Heart left ventricle (tissue), 16 donors: ENCODE data around the gene UBTD1. TPM values are rescaled to one million over a fixed set of nuclear protein-coding genes. Genes with fewer than 3 reads are reported as not detected.
"Not testable (repeated sequence)": the region's sequence is repeated elsewhere in the genome, so short reads cannot be mapped to it uniquely, and the experiment has no call there.

Experiments
- ATAC-seq, 4 donors: fragments of 200-7000 bp; cut with Tn5 transposase; one replicate each; pipeline ENCODE4 v1.9.1; 2020 to 2022; ENCODE audit warnings: moderate library complexity in 4 of 4, mild to moderate bottlenecking in 3 of 4, moderate number of reproducible peaks in 1 of 4
- DNase-seq, 5 donors: peaks; one replicate each; pipeline ENCODE4 v3.0.0-alpha.2; 2020
- H3K27ac ChIP-seq, 12 donors: fragments of 200-600 bp; sonication (generic) in 4 of 12; one replicate each; pipeline versions ENCODE4 v1.5.0 to v1.8.0; 2016 to 2022; ENCODE audit warnings: mild to moderate bottlenecking in 2 of 12
- H3K27me3 ChIP-seq, 9 donors: fragments of 200-600 bp; sonication (generic) in 2 of 9; one replicate each; pipeline versions ENCODE4 v1.5.1 to v1.8.0; 2016 to 2022; ENCODE audit warnings: mild to moderate bottlenecking in 3 of 9
- H3K36me3 ChIP-seq, 9 donors: fragments of 200-600 bp; sonication (generic) in 2 of 9; one replicate each; pipeline versions ENCODE4 v1.5.0 to v1.8.0; 2018 to 2022; ENCODE audit warnings: mild to moderate bottlenecking in 2 of 9
- H3K4me1 ChIP-seq, 12 donors: fragments of 200-600 bp; sonication (generic) in 4 of 12; one replicate each; pipeline versions ENCODE4 v1.5.0 to v1.8.0; 2016 to 2022; ENCODE audit warnings: mild to moderate bottlenecking in 3 of 12
- H3K4me3 ChIP-seq, 12 donors: fragments of 200-600 bp; sonication (generic) in 4 of 12; one replicate each; pipeline versions ENCODE4 v1.5.0 to v1.8.0; 2017 to 2022; ENCODE audit warnings: mild to moderate bottlenecking in 9 of 12, moderate library complexity in 4 of 12
- H3K9me3 ChIP-seq, 12 donors: fragments of 200-600 bp; sonication (generic) in 4 of 12; one replicate each; pipeline versions ENCODE4 v1.5.0 to v1.8.0; 2016 to 2022; ENCODE audit warnings: mild to moderate bottlenecking in 1 of 12
- CTCF ChIP-seq, 12 donors: fragments of 200-600 bp; sonication (generic) in 4 of 12; IDR thresholded peaks; one replicate each; pipeline versions ENCODE4 v1.5.0 to v1.8.0; 2018 to 2022; ENCODE audit warnings: antibody characterized with exemption in 12 of 12, mild to moderate bottlenecking in 5 of 12
- POLR2A ChIP-seq, 2 donors: fragments of 450-650 bp; IDR thresholded peaks; one replicate each; pipeline ENCODE4 v1.6.1; 2017; ENCODE audit warnings: antibody characterized with exemption in 2 of 2, mild to moderate bottlenecking in 2 of 2, moderate library complexity in 2 of 2
- WGBS, 4 donors: extraction: QIAGEN DNeasy Blood & Tissue Kit in 2 of 4; methylation state at CpG; one replicate each; pipeline versions ENCODE4 v1.1.5 to v1.1.7; 2013 to 2018; 5-methylcytosine and 5-hydroxymethylcytosine counted together
- intact Hi-C, 10 donors: fragments of 100-400 bp; cut with DNase I; formaldehyde crosslinking; loops; one replicate each; pipeline versions ENCODE4 v1.11.1 to v1.14.2; 2022
- polyA plus RNA-seq, 2 donors: library from polyadenylated mRNA; stranded (reverse); fragments of 200-250 nt; gene quantifications; one replicate each; pipeline ENCODE4 v1.2.3, GENCODE V29; 2013
- total RNA-seq, 9 donors: library from RNA; depleted of rRNA in 2 of 9; stranded (reverse); fragments of >200 nt in 2 of 9; fragmentation: NEBNext Ultra II Directional in 3 of 9; extraction: Animal tissue kit (Norgen Biotek cat#: 25700) in 3 of 9; gene quantifications; one replicate each; pipeline versions ENCODE4 v1.1.0 to v1.2.4, GENCODE V29; 2016 to 2023
- donor health status: ischemic (EF 13 %, LVEDD 7.1; RV severe dilation, severe dysfunction).
- donor health status: healthy with polysubstance abuse.
- donor health status: DM: no; HTN: yes; CAD: no.
- donor health status: DM: no; HTN: no; CAD: no.
- donor health status: ischemic (EF 25% LVEDD 6.9; RV normal size, moderate dysfunction).
- donor health status: ischemic (EF 25% LVEDD 5.7; RV mildly dilated, moderate dysfunction).
- donor health status: healthy.
- donor health status: DM: yes; HTN: yes; CAD: no.
- donor health status: ischemic (EF 35%, LVEDD 5.7; RV mildly dilated, moderate dysfunction).
- donor health status: nonischemic (EF 11% LVEDD 7.7; RV severe dilation, severe dysfunction).
- donor health status: DM: yes; HTN: yes; CAD: no.
- donor health status: PGD.
- donor health status: ischemic (EF 29% LVEDD 5.4; RV normal size, mild dysfunction).
- donor health status: nonischemic (EF 23%, LVEDD 6.1; RV moderate dilation, normal function).

UBTD1 gene
- total and polyA plus RNA-seq, 11 donors, result 18.2 to 49.7 (median 28.2) TPM

- TF ChIP-seq CTCF (IDR thresholded peaks at IDR 0.05), result no peak
- no peak for TF ChIP-seq POLR2A (IDR thresholded peaks at IDR 0.05)
- no peaks in the 10 kb centered on the region for H3K27me3 ChIP-seq
- no peak overlapping the region for H3K4me3 ChIP-seq
- no peaks in the 10 kb centered on the region for H3K36me3 ChIP-seq
- ATAC-seq (no peak), DNase-seq (no peak)
- peaks cover 0 to 62% (median 45%) of the 10 kb centered on the region in 12 donors for H3K4me1 ChIP-seq
- peaks cover 0 to 1% (median 0%) of the 10 kb centered on the region in 12 donors for H3K9me3 ChIP-seq
- intact Hi-C loops, result loop anchor here (1.0 to 10.0 kb wide), 6 partner anchors 48 to 143 kb away; partner anchors contain the start of genes MMS19 (in 4 of the 10) and UBTD1 (in 4 of the 10)
- peak overlapping the region in 11 of 12 donors; percentile 32 to 73 (median 55) for H3K27ac ChIP-seq
- 73 to 87% (median 81%) methylated on average over 10 of the region's 10 CpGs for WGBS, 4 donors
Observed at GRCh38 chr10:97550336-97551149, 51.8 kb downstream of the UBTD1 start.

- H3K9me3 ChIP-seq, result peaks cover 0 to 3% (median 0%) of the 10 kb centered on the region in 12 donors
- H3K36me3 ChIP-seq, result no peaks in the 10 kb centered on the region
- TF ChIP-seq CTCF (IDR thresholded peaks at IDR 0.05) (no peak), POLR2A (IDR thresholded peaks at IDR 0.05) (no peak)
- no peaks in the 10 kb centered on the region for H3K27me3 ChIP-seq
- H3K4me1 ChIP-seq, result peaks cover 0 to 62% (median 45%) of the 10 kb centered on the region in 12 donors
- 79 to 98% (median 89%) methylated on average over 6 of the region's 6 CpGs for WGBS, 4 donors
- H3K27ac ChIP-seq, result peak overlapping the region in 1 of 12 donors; percentile 69
- DNase-seq (no peak), ATAC-seq (no peak)
- no peak overlapping the region for H3K4me3 ChIP-seq
- intact Hi-C loops, result loop anchor here in 9 of 10 donors (5.0 to 10.0 kb wide), 5 partner anchors 49 to 144 kb away; partner anchors contain the start of genes MMS19 (in 4 of the 9) and UBTD1 (in 4 of the 9)
Observed at GRCh38 chr10:97551271-97551670, 52.5 kb downstream of the UBTD1 start.

- H3K4me1 ChIP-seq, result peaks cover 0 to 42% (median 26%) of the 10 kb centered on the region in 12 donors
- TF ChIP-seq POLR2A (IDR thresholded peaks at IDR 0.05) (no peak), CTCF (IDR thresholded peaks at IDR 0.05) (peak; percentile 61 to 89 (median 80))
- DNase-seq (peak; percentile 69 to 79 (median 72)), ATAC-seq (peak; percentile 87 to 91 (median 91))
- 3 to 30% (median 20%) methylated on average over 5 to 6 of the region's 6 CpGs for whole genome bisulfite sequencing, 4 donors
- no peaks in the 10 kb centered on the region for H3K36me3 ChIP-seq
- no peak overlapping the region for H3K4me3 ChIP-seq
- no peaks in the 10 kb centered on the region for H3K27me3 ChIP-seq
- intact Hi-C loops, result loop anchor here in 9 of 10 donors (1.0 to 10.0 kb wide), 8 partner anchors 19 to 146 kb away; partner anchors contain the start of genes MMS19 (in 4 of the 9) and UBTD1 (in 4 of the 9)
- peaks cover 0 to 3% (median 0%) of the 10 kb centered on the region in 12 donors for H3K9me3 ChIP-seq
- no peak overlapping the region for H3K27ac ChIP-seq
Observed at GRCh38 chr10:97553575-97554031, 54.9 kb downstream of the UBTD1 start.

- not testable (repeated sequence) for H3K4me3 ChIP-seq, H3K9me3 ChIP-seq, H3K27me3 ChIP-seq, H3K36me3 ChIP-seq, H3K27ac ChIP-seq, ATAC-seq, DNase-seq
- intact Hi-C loops, result loop anchor here in 9 of 10 donors (2.0 to 10.0 kb wide), 6 partner anchors 52 to 147 kb away; partner anchors contain the start of genes MMS19 (in 4 of the 9) and UBTD1 (in 4 of the 9)
- 94 to 98% (median 97%) methylated on average over 5 of the region's 5 CpGs for whole genome bisulfite sequencing, 4 donors
- H3K4me1 ChIP-seq, result peaks cover 0 to 36% (median 20%) of the 10 kb centered on the region in 12 donors
Observed at GRCh38 chr10:97554336-97554735, 55.6 kb downstream of the UBTD1 start.

- intact Hi-C loops, result loop anchor here in 2 of 10 donors (2.0 to 10.0 kb wide), 2 partner anchors 61 to 93 kb away; partner anchors contain the start of genes MMS19 (in 2 of the 2) and UBTD1 (in 2 of the 2)
- DNase-seq, result not testable (repeated sequence)
Observed at GRCh38 chr10:97555541-97555940, 56.8 kb downstream of the UBTD1 start.

GRCh38 chr10:97560731-97561381 is 62.1 kb downstream of the UBTD1 start:
- H3K27ac ChIP-seq, result peak overlapping the region in 7 of 12 donors; percentile 8 to 67 (median 52)
- H3K4me3 ChIP-seq, result peak overlapping the region in 7 of 12 donors; percentile 15 to 52 (median 30)
- peak in 2 of 4 donors; percentile 54 to 68 for ATAC-seq

More at GRCh38 chr10:97555541-97555940, 56.8 kb downstream of the UBTD1 start:
- not testable (repeated sequence) for H3K36me3 ChIP-seq, ATAC-seq, H3K9me3 ChIP-seq, H3K4me3 ChIP-seq, H3K27ac ChIP-seq, H3K27me3 ChIP-seq
- 86 to 99% (median 97%) methylated on average over 7 to 10 of the region's 10 CpGs for WGBS, 4 donors
- H3K4me1 ChIP-seq, result peaks cover 0 to 24% (median 10%) of the 10 kb centered on the region in 12 donors

More at GRCh38 chr10:97560731-97561381, 62.1 kb downstream of the UBTD1 start:
- H3K27me3 ChIP-seq, H3K9me3 ChIP-seq, H3K36me3 ChIP-seq: not testable (repeated sequence)
- intact Hi-C loops, result loop anchor here in 1 of 10 donors (1.0 kb wide), 1 partner anchor 18 kb away; no protein-coding TSS in a partner anchor
- 71 to 81% (median 77%) methylated on average over 12 to 17 of the region's 17 CpGs for WGBS, 4 donors
- peaks cover 0 to 10% (median 0%) of the 10 kb centered on the region in 12 donors for H3K4me1 ChIP-seq
- peak in 3 of 5 donors; percentile 51 to 63 (median 56) for DNase-seq
